Measurements from ENCODE around the gene ANAPC15. TPM values are rescaled to one million over a fixed set of nuclear protein-coding genes. Genes with fewer than 3 reads are reported as not detected.

ANAPC15 gene
- total and polyA plus RNA-seq, 8 donors: 27.1 to 52.6 (median 41.0) TPM

DNA sequence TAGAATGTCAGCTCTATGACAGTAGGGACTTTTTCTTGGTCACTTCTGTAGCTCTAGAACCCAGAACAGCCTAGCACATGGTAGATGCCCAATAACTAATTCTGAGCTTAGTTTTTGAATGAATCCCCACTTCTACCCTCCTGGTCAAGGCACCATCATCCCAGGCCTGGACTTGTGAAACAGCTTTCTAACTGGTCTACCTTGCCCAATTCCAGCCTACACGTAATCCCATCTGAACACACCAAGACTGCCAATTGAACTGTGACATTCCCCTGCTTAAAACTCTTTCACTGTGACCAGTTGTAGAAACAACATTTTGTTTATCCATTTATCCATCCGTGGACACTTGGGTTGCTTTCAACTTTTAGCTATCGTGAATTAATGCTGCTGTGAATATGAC, 16.9 kb upstream of the ANAPC15 start:
- H3K27me3 ChIP-seq: no peaks in the 10 kb centered on the region

DNA sequence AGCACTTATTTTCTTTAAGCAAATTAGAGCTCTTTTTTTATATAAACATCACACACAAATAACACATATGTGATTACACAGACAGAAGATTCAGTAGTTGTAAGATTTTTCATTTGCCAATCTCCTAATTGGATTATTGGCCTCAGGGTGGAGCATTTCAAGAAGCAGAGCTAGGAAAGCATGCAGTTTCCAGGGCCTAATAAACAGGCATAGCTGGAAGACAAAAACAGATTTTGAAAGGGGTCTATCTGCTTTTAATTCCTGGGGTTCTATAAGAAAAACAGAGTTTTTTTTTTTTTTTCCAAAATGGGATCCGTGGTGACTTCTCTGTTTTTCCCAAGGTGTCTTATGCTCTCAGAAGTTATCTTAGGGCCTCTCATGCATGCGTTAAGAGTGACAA, 15.4 kb upstream of the ANAPC15 start:
- intact Hi-C loops (cut with DNase I): no loop called here

More for the DNA sequence above, 16.9 kb upstream of the ANAPC15 start:
- H3K4me1 ChIP-seq: peaks cover 0 to 16% of the 10 kb centered on the region in 2 donors
- intact Hi-C loops (cut with DNase I): no loop called here
- H3K27ac ChIP-seq: no peak overlapping the region
- H3K4me3 ChIP-seq: no peak overlapping the region
- DNase-seq: no peak
- no peaks in the 10 kb centered on the region for H3K36me3 ChIP-seq
- ATAC-seq: no peak
- H3K9me3 ChIP-seq: peaks cover 0 to 6% of the 10 kb centered on the region in 2 donors
- TF ChIP-seq, protein P1, sequence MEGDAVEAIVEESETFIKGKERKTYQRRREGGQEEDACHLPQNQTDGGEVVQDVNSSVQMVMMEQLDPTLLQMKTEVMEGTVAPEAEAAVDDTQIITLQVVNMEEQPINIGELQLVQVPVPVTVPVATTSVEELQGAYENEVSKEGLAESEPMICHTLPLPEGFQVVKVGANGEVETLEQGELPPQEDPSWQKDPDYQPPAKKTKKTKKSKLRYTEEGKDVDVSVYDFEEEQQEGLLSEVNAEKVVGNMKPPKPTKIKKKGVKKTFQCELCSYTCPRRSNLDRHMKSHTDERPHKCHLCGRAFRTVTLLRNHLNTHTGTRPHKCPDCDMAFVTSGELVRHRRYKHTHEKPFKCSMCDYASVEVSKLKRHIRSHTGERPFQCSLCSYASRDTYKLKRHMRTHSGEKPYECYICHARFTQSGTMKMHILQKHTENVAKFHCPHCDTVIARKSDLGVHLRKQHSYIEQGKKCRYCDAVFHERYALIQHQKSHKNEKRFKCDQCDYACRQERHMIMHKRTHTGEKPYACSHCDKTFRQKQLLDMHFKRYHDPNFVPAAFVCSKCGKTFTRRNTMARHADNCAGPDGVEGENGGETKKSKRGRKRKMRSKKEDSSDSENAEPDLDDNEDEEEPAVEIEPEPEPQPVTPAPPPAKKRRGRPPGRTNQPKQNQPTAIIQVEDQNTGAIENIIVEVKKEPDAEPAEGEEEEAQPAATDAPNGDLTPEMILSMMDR (IDR thresholded peaks at IDR 0.05): no peak

DNA sequence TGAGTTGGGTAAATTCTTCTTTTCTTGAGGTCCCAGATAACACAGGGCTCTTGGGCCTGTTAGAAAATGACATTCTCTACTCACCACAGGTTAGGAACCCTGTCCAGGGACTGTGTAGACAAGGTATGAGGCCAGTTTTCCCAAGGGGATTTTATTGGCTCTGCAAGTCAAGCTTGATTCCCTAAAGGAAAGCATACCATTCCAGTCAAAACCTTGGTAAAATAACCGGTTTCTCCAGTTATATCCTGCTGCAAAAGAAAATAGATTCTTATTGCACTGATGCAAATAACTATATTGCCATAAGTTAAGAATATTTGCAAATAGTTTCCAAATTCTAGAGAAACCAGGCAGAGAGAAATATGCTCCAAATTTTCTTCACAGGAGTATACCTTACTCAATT, 13.5 kb upstream of the ANAPC15 start:
- Histone ChIP-seq H3K9me3 (peaks cover 0 to 6% of the 10 kb centered on the region in 2 donors), H3K4me1 (peaks cover 0 to 10% of the 10 kb centered on the region in 2 donors), H3K4me3 (no peak overlapping the region), H3K27ac (no peak overlapping the region), H3K27me3 (no peaks in the 10 kb centered on the region), H3K36me3 (no peaks in the 10 kb centered on the region)
- TF ChIP-seq, protein P1 (IDR thresholded peaks at IDR 0.05): no peak
- DNase-seq: no peak
- ATAC-seq: no peak
- intact Hi-C loops (cut with DNase I): no loop called here

More for the DNA sequence above, 15.4 kb upstream of the ANAPC15 start:
- TF ChIP-seq, protein P1 (IDR thresholded peaks at IDR 0.05): no peak
- Histone ChIP-seq H3K27me3 (no peaks in the 10 kb centered on the region), H3K36me3 (no peaks in the 10 kb centered on the region), H3K27ac (no peak overlapping the region), H3K4me1 (peaks cover 0 to 19% of the 10 kb centered on the region in 2 donors), H3K4me3 (no peak overlapping the region), H3K9me3 (peaks cover 0 to 6% of the 10 kb centered on the region in 2 donors)
- no peak for DNase-seq
- no peak for ATAC-seq

DNA sequence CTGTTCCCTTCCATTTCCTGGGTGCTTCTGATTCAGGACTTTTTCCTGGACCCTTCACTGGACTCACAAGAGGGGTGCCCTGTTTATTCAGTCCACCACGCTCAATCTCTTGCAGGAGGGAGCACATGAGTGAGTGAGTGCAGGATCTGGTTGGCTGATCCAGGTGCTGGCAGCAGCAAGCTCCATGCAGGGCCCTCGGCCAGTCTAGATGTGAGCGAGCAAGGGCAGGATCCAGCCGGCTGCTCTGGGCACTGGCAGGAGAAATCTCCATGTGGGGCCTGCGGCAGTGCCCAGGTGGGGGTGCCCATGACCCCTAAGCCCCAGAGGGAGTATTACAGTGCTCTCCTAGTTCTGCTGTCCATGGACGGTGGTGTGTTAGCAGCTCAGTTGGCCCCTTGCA, 11.6 kb upstream of the ANAPC15 start:
- H3K9me3 ChIP-seq: peaks cover 0 to 6% of the 10 kb centered on the region in 2 donors
- H3K27me3 ChIP-seq: no peaks in the 10 kb centered on the region
- intact Hi-C loops (cut with DNase I): no loop called here
- H3K4me1 ChIP-seq: peaks cover 0 to 14% of the 10 kb centered on the region in 2 donors
- DNase-seq: peak in 1 of 4 donors; percentile 67
- H3K36me3 ChIP-seq: no peaks in the 10 kb centered on the region
- no peak for ATAC-seq
- peak overlapping the region in 1 of 2 donors; percentile 42 for H3K27ac ChIP-seq
- H3K4me3 ChIP-seq: no peak overlapping the region
- TF ChIP-seq, protein P1 (IDR thresholded peaks at IDR 0.05): no peak

DNA sequence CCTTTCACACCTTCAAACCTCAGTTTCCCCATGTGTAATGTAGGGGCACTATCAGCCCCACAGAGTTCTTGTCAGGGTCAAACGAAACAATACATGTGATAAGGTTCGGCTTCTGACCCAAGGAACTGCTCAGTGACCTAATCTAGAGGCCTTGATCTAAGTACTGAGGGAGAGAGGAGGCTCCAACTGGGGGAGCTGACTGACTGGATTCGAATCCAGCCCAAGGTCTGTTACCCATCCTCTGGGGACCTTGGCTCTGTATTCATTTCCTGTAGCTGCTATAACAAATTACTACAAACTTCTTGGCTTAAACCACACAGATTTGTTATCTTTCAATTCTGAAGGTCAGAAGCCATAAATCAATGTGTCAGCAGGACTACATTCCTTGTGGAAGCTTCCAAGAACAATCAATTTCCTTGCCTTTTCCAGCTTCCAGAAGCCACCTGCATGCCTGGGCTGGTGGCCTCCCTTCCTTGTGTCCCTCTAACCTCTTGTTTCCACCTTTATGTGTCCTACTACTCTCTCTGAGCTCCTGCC, 10.7 kb upstream of the ANAPC15 start:
- TF ChIP-seq, protein P1 (IDR thresholded peaks at IDR 0.05): no peak
- intact Hi-C loops (cut with DNase I): no loop called here
- Histone ChIP-seq H3K9me3 (peaks cover 0 to 4% of the 10 kb centered on the region in 2 donors), H3K4me3 (no peak overlapping the region), H3K27ac (no peak overlapping the region), H3K27me3 (no peaks in the 10 kb centered on the region), H3K36me3 (no peaks in the 10 kb centered on the region), H3K4me1 (peaks cover 0 to 19% of the 10 kb centered on the region in 2 donors)
- no peak for ATAC-seq
- no peak for DNase-seq

Data from left lung (tissue), 10 donors.